Osteocyte (in vitro differentiated cells): ENCODE measurements around the gene FAM237B. TPM values are rescaled to one million over a fixed set of nuclear protein-coding genes. Genes with fewer than 3 reads are reported as not detected.

Experiments used
- DNase-seq: peaks from one replicate; pipeline ENCODE4 v3.0.0; 2021; ENCODE audit warnings: mixed read lengths; ENCODE audit not compliant: unreplicated experiment; ENCODE audit errors: extremely low spot score
- H3K27ac Mint-ChIP-seq: one replicate; pipeline ENCODE4 v1.8.0; 2021; ENCODE audit warnings: mild to moderate bottlenecking, mixed read lengths; ENCODE audit not compliant: unreplicated experiment
- H3K27me3 Mint-ChIP-seq: one replicate; pipeline ENCODE4 v1.8.0; 2021; ENCODE audit warnings: mixed read lengths; ENCODE audit not compliant: unreplicated experiment
- H3K36me3 Mint-ChIP-seq: one replicate; pipeline ENCODE4 v1.8.0; 2021; ENCODE audit warnings: mixed read lengths; ENCODE audit not compliant: unreplicated experiment
- H3K4me1 Mint-ChIP-seq: one replicate; pipeline ENCODE4 v1.8.0; 2021; ENCODE audit warnings: mixed read lengths; ENCODE audit not compliant: unreplicated experiment
- H3K4me3 Mint-ChIP-seq: one replicate; pipeline ENCODE4 v1.8.0; 2021; ENCODE audit warnings: mild to moderate bottlenecking, moderate library complexity, mixed read lengths; ENCODE audit not compliant: unreplicated experiment
- H3K9me3 Mint-ChIP-seq: one replicate; pipeline ENCODE4 v1.8.0; 2021; ENCODE audit warnings: mixed read lengths; ENCODE audit not compliant: unreplicated experiment
- total RNA-seq: library from RNA; stranded (reverse); gene quantifications from 2 replicates; pipeline ENCODE4 v1.2.1, GENCODE V29; 2021
- TF ChIP-seq, protein P1 (sequence below): fragments of 200-600 bp; sonication (generic); IDR thresholded peaks from 2 replicates; pipeline ENCODE4 v1.5.0; 2021; ENCODE audit warnings: antibody characterized with exemption, mild to moderate bottlenecking, moderate library complexity

FAM237B gene
- total RNA-seq, 1 donor from 2014 or later = not detected

DNA sequence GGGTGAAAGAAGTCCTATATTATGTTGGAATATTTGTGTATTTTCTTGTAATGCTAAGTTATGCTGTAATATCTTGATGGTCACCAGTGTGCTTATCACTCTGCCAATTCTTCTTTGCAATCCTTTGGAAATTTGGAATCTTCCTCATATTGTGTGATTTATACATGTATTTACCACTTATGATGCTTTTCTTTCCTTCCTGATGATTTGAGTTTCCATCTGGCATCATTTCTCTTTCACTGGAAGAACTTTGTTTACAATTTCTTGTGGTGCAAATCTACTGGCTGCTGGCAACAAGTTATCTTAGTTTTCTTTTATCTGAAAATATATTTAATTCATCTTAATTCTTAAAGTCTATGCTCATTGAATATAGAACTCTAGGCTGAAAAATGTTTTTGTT, 46.9 kb downstream of the FAM237B start:
- Mint-ChIP-seq H3K4me3 (no peak overlapping the region), H3K4me1 (no peaks in the 10 kb centered on the region), H3K9me3 (no peaks in the 10 kb centered on the region), H3K27me3 (peaks cover 34% of the 10 kb centered on the region), H3K27ac (no peak overlapping the region), H3K36me3 (no peaks in the 10 kb centered on the region)
- DNase-seq = no peak
- TF ChIP-seq, protein P1, sequence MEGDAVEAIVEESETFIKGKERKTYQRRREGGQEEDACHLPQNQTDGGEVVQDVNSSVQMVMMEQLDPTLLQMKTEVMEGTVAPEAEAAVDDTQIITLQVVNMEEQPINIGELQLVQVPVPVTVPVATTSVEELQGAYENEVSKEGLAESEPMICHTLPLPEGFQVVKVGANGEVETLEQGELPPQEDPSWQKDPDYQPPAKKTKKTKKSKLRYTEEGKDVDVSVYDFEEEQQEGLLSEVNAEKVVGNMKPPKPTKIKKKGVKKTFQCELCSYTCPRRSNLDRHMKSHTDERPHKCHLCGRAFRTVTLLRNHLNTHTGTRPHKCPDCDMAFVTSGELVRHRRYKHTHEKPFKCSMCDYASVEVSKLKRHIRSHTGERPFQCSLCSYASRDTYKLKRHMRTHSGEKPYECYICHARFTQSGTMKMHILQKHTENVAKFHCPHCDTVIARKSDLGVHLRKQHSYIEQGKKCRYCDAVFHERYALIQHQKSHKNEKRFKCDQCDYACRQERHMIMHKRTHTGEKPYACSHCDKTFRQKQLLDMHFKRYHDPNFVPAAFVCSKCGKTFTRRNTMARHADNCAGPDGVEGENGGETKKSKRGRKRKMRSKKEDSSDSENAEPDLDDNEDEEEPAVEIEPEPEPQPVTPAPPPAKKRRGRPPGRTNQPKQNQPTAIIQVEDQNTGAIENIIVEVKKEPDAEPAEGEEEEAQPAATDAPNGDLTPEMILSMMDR = no peak

DNA sequence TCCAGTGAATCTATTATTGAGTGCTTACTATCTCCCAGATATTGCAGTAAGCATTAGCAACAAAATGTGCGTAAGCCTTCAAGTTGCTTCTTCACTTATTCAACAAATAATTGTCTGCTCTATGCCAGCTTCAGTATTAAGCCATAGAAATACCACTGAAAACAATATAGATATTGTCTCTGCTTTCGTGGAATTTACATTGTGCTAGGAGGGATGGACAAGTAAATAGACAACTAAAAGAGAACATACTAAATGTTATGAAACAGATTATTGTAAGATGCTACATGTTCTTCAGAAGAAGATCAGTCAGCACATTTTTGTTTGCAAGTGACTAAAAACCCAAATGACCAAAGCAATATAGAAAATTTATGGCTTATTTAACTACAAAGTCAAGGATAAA, 48.9 kb downstream of the FAM237B start:
- TF ChIP-seq, protein P1 = no peak
- no peaks in the 10 kb centered on the region for H3K9me3 Mint-ChIP-seq
- H3K4me1 Mint-ChIP-seq = no peaks in the 10 kb centered on the region
- H3K27me3 Mint-ChIP-seq = peaks cover 43% of the 10 kb centered on the region
- no peak overlapping the region for H3K27ac Mint-ChIP-seq
- no peaks in the 10 kb centered on the region for H3K36me3 Mint-ChIP-seq
- H3K4me3 Mint-ChIP-seq = no peak overlapping the region
- no peak for DNase-seq

DNA sequence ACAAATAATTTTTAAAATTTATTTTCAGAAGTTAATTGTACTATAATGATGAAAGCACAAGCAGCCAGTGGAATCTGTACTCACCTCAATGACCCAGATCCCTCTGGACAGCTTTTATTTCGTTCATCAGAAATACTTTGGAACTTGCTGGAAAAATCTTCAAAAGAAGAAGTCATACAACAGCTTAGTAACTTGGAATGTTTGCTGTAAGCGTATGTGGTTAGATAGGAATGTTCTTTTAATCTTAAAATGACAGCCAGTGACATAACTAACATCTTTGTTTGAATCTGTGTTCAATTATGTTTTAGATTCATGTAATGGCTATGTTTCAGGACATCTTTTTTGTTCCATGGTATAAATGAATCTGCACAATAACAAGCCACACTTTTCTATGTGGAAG, 49.4 kb downstream of the FAM237B start:
- TF ChIP-seq, protein P1 = no peak
- Mint-ChIP-seq H3K27me3 (peaks cover 43% of the 10 kb centered on the region), H3K27ac (no peak overlapping the region), H3K9me3 (no peaks in the 10 kb centered on the region), H3K4me3 (no peak overlapping the region), H3K4me1 (no peaks in the 10 kb centered on the region), H3K36me3 (no peaks in the 10 kb centered on the region)
- no peak for DNase-seq

GRCh38 chr7:90270431-90271178, 50.5 kb downstream of the FAM237B start:
- Mint-ChIP-seq H3K9me3 (no peaks in the 10 kb centered on the region), H3K27me3 (peaks cover 52% of the 10 kb centered on the region), H3K36me3 (no peaks in the 10 kb centered on the region), H3K4me3 (no peak overlapping the region), H3K27ac (no peak overlapping the region), H3K4me1 (no peaks in the 10 kb centered on the region)
- TF ChIP-seq, protein P1 = no peak
- no peak for DNase-seq

DNA sequence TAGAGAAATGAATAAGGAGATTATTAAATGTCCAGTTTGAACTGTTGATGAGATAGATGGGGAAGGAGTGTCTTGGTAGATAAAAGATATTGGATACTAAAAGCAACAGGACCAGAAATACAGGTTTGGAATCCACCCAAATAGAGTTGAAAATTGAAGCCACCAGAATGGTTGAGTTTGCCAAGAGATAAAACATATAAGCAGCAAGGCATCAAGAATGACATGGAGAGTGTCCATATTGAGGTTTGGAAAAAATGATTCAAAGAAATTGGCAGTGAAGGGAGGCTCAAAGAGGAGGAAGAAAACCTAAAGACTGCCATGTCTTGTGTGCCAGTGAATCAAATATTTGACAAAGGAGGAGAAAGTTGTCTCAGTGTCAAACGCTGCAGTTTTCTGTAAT, 51.9 kb downstream of the FAM237B start:
- TF ChIP-seq, protein P1 = no peak
- H3K27me3 Mint-ChIP-seq = peaks cover 57% of the 10 kb centered on the region
- no peaks in the 10 kb centered on the region for H3K4me1 Mint-ChIP-seq
- H3K9me3 Mint-ChIP-seq = no peaks in the 10 kb centered on the region
- H3K27ac Mint-ChIP-seq = no peak overlapping the region
- H3K4me3 Mint-ChIP-seq = no peak overlapping the region
- DNase-seq = no peak
- H3K36me3 Mint-ChIP-seq = no peaks in the 10 kb centered on the region
